HepG2 (cell line): ENCODE results near the gene ATP11A. TPM values are rescaled to one million over a fixed set of nuclear protein-coding genes. Genes with fewer than 3 reads are reported as not detected.

Experiments used
- CEBPG ChIP-seq: IDR thresholded peaks from 2 replicates; pipeline ENCODE4 v1.6.1; 2016
- GABPA ChIP-seq, 2 experiments: IDR thresholded peaks; 2 replicates each; pipeline ENCODE4 v1.6.1; 2011 to 2016; ENCODE audit warnings: low read depth in 2 of 2, low read length in 1 of 2, missing biosample characterization in 1 of 2, missing genetic modification characterization in 1 of 2
- PPARG ChIP-seq: conservative IDR thresholded peaks from 2 replicates; pipeline ENCODE4 v1.6.1; 2016; ENCODE audit warnings: missing biosample characterization, missing genetic modification reagents
- RNF2 ChIP-seq: fragments of 450-650 bp; conservative IDR thresholded peaks from 2 replicates; pipeline ENCODE4 v1.6.1; 2016; ENCODE audit warnings: low read depth
- SP2 ChIP-seq: sonication (generic); formaldehyde crosslinking; IDR thresholded peaks from 2 replicates; pipeline ENCODE4 v1.5.1; 2020; ENCODE audit warnings: mild to moderate bottlenecking, missing genetic modification reagents
- SPEN ChIP-seq: sonication (generic); formaldehyde crosslinking; IDR thresholded peaks from 2 replicates; pipeline ENCODE4 v1.5.1; 2020; ENCODE audit warnings: low read depth, mild to moderate bottlenecking, missing genetic modification reagents
- TBX3 ChIP-seq: fragments of 450-650 bp; IDR thresholded peaks from 2 replicates; pipeline ENCODE4 v1.6.1; 2017; ENCODE audit warnings: antibody characterized with exemption, mild to moderate bottlenecking, inconsistent platforms, borderline replicate concordance
- ZFY ChIP-seq: sonication (generic); formaldehyde crosslinking; IDR thresholded peaks from 2 replicates; pipeline ENCODE4 v1.4.0; 2020; ENCODE audit warnings: missing genetic modification reagents
- ZNF143 ChIP-seq: sonication (generic); formaldehyde crosslinking; IDR thresholded peaks from 2 replicates; pipeline ENCODE4 v1.4.0; 2020; ENCODE audit warnings: missing genetic modification reagents
- ZNF644 ChIP-seq: IDR thresholded peaks from 2 replicates; pipeline ENCODE4 v1.6.1; 2016; ENCODE audit warnings: low read depth
- ZNF782 ChIP-seq: sonication (generic); formaldehyde crosslinking; IDR thresholded peaks from 2 replicates; pipeline ENCODE4 v1.4.0; 2020; ENCODE audit warnings: missing genetic modification reagents, mild to moderate bottlenecking, borderline replicate concordance
- ZNF883 ChIP-seq: sonication (generic); formaldehyde crosslinking; IDR thresholded peaks from 2 replicates; pipeline ENCODE4 v1.5.1; 2020; ENCODE audit warnings: mild to moderate bottlenecking, missing genetic modification reagents; ENCODE audit errors: not compliant biosample characterization
- ZNF891 ChIP-seq: sonication (generic); formaldehyde crosslinking; IDR thresholded peaks from 2 replicates; pipeline ENCODE4 v1.5.0; 2020; ENCODE audit warnings: mild to moderate bottlenecking, missing genetic modification reagents
- polyA plus RNA-seq, 8 experiments: library from polyadenylated mRNA; depleted of rRNA in 3 of 8; stranded (reverse) in 7 of 8; unstranded in 1 of 8; fragments of >200 nt; fragmentation: Illumina TruSeq in 4 of 8; extraction: Trizol in 4 of 8; gene quantifications; 2 replicates each; pipeline versions ENCODE4 v1.2.1 to v1.2.3, GENCODE V29; 2011 to 2016; ENCODE audit warnings: low read depth in 4 of 8, missing spikeins in 1 of 8, mixed read lengths in 1 of 8; ENCODE audit not compliant: insufficient read depth in 1 of 8
- total RNA-seq, 5 experiments: library from RNA; depleted of rRNA; stranded (reverse); fragments of >200 nt; fragmentation: Illumina TruSeq; extraction: Trizol; gene quantifications; 2 replicates each; pipeline ENCODE4 v1.2.3, GENCODE V29; 2016; ENCODE audit warnings: low read depth in 1 of 5
- TF ChIP-seq, protein P1 (sequence below): IDR thresholded peaks from 2 replicates; pipeline ENCODE4 v1.4.0; 2020; ENCODE audit warnings: mild to moderate bottlenecking, missing genetic modification reagents
- TF ChIP-seq, protein P2 (sequence below): sonication (generic); formaldehyde crosslinking; IDR thresholded peaks from 2 replicates; pipeline ENCODE4; 2020; ENCODE audit warnings: missing genetic modification reagents, mild to moderate bottlenecking, borderline replicate concordance
- TF ChIP-seq, protein P3 (sequence below): sonication (generic); formaldehyde crosslinking; IDR thresholded peaks from 2 replicates; pipeline ENCODE4 v1.4.0; 2020; ENCODE audit warnings: mild to moderate bottlenecking, missing genetic modification reagents
- TF ChIP-seq, protein P4 (sequence below): IDR thresholded peaks from 2 replicates; pipeline ENCODE4 v1.6.1; 2012; ENCODE audit warnings: inconsistent platforms
- TF ChIP-seq, protein P5 (sequence below): sonication (generic); formaldehyde crosslinking; conservative IDR thresholded peaks from 2 replicates; pipeline ENCODE4 v1.4.0; 2020; ENCODE audit warnings: mild to moderate bottlenecking, missing genetic modification reagents, moderate library complexity

ATP11A gene
- total and polyA plus RNA-seq, 2 of the 13 experiments (the other 11 are each of a cell fraction or from before 2014, with no cell fraction given) = 18.4 to 20.1 TPM

DNA sequence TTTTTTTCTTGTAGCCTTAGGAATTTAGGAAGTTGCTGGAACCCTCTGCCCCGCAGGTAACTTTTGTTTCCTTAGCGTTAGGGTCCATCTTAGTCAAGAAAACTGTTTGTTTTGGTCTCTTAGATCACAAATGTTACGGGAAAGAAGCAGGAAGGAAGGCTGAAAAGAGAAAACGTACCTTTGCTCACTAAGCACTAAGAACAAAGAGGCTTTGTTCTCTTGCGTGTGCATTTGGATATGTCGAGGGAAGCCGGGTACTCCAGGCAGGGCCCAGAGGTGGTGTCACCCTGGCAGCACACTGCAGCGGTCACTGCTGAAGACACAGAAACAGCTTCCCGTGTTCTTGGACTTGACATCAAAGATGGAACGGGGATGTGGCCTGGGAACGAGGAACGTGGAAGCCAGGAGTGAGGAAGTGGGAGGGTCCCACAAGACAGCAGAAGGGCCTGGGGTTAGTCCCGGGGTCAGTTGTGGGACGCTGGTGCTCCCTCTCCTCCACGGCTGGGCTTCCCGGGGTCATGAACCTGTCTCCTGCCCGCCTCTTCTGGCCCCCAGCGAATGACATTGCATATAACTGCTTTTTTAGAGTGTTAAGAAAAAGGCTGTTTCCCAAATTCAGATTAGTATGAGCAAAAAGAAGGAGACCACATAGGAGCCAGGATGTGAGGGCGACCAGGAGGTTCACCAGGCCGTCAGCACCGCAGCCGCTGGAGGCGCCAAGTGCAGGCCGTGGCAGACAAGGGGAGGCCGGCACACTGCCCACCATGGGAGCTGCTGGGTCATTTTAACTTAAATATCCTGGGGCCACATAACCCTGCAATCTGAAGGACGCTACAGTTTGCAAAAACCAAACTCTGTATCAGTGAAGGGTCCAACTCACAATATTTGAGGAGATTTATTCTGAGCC lies 31.6 kb downstream of the ATP11A start (continued):
- TF ChIP-seq, protein P1, sequence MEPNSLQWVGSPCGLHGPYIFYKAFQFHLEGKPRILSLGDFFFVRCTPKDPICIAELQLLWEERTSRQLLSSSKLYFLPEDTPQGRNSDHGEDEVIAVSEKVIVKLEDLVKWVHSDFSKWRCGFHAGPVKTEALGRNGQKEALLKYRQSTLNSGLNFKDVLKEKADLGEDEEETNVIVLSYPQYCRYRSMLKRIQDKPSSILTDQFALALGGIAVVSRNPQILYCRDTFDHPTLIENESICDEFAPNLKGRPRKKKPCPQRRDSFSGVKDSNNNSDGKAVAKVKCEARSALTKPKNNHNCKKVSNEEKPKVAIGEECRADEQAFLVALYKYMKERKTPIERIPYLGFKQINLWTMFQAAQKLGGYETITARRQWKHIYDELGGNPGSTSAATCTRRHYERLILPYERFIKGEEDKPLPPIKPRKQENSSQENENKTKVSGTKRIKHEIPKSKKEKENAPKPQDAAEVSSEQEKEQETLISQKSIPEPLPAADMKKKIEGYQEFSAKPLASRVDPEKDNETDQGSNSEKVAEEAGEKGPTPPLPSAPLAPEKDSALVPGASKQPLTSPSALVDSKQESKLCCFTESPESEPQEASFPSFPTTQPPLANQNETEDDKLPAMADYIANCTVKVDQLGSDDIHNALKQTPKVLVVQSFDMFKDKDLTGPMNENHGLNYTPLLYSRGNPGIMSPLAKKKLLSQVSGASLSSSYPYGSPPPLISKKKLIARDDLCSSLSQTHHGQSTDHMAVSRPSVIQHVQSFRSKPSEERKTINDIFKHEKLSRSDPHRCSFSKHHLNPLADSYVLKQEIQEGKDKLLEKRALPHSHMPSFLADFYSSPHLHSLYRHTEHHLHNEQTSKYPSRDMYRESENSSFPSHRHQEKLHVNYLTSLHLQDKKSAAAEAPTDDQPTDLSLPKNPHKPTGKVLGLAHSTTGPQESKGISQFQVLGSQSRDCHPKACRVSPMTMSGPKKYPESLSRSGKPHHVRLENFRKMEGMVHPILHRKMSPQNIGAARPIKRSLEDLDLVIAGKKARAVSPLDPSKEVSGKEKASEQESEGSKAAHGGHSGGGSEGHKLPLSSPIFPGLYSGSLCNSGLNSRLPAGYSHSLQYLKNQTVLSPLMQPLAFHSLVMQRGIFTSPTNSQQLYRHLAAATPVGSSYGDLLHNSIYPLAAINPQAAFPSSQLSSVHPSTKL (CRISPR knock-in tag) = peak; percentile 74
- TF ChIP-seq, protein P2, sequence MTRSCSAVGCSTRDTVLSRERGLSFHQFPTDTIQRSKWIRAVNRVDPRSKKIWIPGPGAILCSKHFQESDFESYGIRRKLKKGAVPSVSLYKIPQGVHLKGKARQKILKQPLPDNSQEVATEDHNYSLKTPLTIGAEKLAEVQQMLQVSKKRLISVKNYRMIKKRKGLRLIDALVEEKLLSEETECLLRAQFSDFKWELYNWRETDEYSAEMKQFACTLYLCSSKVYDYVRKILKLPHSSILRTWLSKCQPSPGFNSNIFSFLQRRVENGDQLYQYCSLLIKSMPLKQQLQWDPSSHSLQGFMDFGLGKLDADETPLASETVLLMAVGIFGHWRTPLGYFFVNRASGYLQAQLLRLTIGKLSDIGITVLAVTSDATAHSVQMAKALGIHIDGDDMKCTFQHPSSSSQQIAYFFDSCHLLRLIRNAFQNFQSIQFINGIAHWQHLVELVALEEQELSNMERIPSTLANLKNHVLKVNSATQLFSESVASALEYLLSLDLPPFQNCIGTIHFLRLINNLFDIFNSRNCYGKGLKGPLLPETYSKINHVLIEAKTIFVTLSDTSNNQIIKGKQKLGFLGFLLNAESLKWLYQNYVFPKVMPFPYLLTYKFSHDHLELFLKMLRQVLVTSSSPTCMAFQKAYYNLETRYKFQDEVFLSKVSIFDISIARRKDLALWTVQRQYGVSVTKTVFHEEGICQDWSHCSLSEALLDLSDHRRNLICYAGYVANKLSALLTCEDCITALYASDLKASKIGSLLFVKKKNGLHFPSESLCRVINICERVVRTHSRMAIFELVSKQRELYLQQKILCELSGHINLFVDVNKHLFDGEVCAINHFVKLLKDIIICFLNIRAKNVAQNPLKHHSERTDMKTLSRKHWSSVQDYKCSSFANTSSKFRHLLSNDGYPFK = peak; percentile 45; the same call in 1 of the 2 replicates
- TF ChIP-seq ZNF782 (CRISPR knock-in tag) (no peak), ZNF891 (CRISPR knock-in tag) (no peak), GABPA (IDR thresholded peaks at IDR 0.05; ENCODE audit: low read depth, low read length) (no peak), GABPA (CRISPR knock-in tag; IDR thresholded peaks at IDR 0.05; ENCODE audit: low read depth) (0 out of 2 replicates have a peak, but pooled peaks have one; percentile 39), SPEN (CRISPR knock-in tag) (no peak), ZNF883 (CRISPR knock-in tag) (no peak), CEBPG (CRISPR knock-in tag) (peak; percentile 59), TBX3 (no peak), ZNF143 (CRISPR knock-in tag) (no peak), ZFY (CRISPR knock-in tag) (peak; percentile 51), SP2 (CRISPR knock-in tag) (no peak), RNF2 (no peak), PPARG (CRISPR knock-in tag) (no peak), ZNF644 (CRISPR knock-in tag) (no peak)
- TF ChIP-seq, protein P3, sequence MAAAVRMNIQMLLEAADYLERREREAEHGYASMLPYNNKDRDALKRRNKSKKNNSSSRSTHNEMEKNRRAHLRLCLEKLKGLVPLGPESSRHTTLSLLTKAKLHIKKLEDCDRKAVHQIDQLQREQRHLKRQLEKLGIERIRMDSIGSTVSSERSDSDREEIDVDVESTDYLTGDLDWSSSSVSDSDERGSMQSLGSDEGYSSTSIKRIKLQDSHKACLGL (CRISPR knock-in tag) = no peak
- TF ChIP-seq, protein P4, sequence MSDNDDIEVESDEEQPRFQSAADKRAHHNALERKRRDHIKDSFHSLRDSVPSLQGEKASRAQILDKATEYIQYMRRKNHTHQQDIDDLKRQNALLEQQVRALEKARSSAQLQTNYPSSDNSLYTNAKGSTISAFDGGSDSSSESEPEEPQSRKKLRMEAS = 0 out of 2 replicates have a peak, but pooled peaks have one; percentile 29
- TF ChIP-seq, protein P5, sequence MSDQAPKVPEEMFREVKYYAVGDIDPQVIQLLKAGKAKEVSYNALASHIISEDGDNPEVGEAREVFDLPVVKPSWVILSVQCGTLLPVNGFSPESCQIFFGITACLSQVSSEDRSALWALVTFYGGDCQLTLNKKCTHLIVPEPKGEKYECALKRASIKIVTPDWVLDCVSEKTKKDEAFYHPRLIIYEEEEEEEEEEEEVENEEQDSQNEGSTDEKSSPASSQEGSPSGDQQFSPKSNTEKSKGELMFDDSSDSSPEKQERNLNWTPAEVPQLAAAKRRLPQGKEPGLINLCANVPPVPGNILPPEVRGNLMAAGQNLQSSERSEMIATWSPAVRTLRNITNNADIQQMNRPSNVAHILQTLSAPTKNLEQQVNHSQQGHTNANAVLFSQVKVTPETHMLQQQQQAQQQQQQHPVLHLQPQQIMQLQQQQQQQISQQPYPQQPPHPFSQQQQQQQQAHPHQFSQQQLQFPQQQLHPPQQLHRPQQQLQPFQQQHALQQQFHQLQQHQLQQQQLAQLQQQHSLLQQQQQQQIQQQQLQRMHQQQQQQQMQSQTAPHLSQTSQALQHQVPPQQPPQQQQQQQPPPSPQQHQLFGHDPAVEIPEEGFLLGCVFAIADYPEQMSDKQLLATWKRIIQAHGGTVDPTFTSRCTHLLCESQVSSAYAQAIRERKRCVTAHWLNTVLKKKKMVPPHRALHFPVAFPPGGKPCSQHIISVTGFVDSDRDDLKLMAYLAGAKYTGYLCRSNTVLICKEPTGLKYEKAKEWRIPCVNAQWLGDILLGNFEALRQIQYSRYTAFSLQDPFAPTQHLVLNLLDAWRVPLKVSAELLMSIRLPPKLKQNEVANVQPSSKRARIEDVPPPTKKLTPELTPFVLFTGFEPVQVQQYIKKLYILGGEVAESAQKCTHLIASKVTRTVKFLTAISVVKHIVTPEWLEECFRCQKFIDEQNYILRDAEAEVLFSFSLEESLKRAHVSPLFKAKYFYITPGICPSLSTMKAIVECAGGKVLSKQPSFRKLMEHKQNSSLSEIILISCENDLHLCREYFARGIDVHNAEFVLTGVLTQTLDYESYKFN (CRISPR knock-in tag) = peak; percentile 79
